MM.1S (cell line): ENCODE data around the gene FAM187B.

Experiments used
- DNase-seq: peaks from one replicate; pipeline ENCODE4 v3.0.0-alpha.2; 2015
- H2AFZ ChIP-seq: fragments of 300-600 bp; sonication (generic); 2 replicates; pipeline ENCODE4 v1.6.0; 2016; ENCODE audit warnings: antibody characterized with exemption, low read length
- H3F3A ChIP-seq: fragments of 300-600 bp; sonication (generic); 2 replicates; pipeline ENCODE4 v1.6.1; 2016; ENCODE audit warnings: mild to moderate bottlenecking, antibody characterized with exemption, low read length, moderate library complexity, mixed read lengths; ENCODE audit not compliant: insufficient read depth
- H3K27ac ChIP-seq: fragments of 300-600 bp; sonication (generic); 2 replicates; pipeline ENCODE4 v1.5.1; 2016; ENCODE audit warnings: mild to moderate bottlenecking, low read length
- H3K27me3 ChIP-seq: fragments of 300-600 bp; sonication (generic); replicated peaks from 2 replicates; pipeline ENCODE4 v1.6.0; 2016; ENCODE audit warnings: low read length; ENCODE audit not compliant: insufficient read depth
- H3K36me3 ChIP-seq: fragments of 300-600 bp; sonication (generic); replicated peaks from 2 replicates; pipeline ENCODE4 v1.6.1; 2016; ENCODE audit warnings: mild to moderate bottlenecking, low read length, mixed read lengths; ENCODE audit not compliant: insufficient read depth
- H3K4me1 ChIP-seq: fragments of 300-600 bp; sonication (generic); 2 replicates; pipeline ENCODE4 v1.6.1; 2016; ENCODE audit warnings: low read length, mixed read lengths
- H3K4me2 ChIP-seq: fragments of 300-600 bp; sonication (generic); 2 replicates; pipeline ENCODE4 v1.6.0; 2016; ENCODE audit warnings: low read depth, low read length
- H3K4me3 ChIP-seq: fragments of 300-600 bp; sonication (generic); 2 replicates; pipeline ENCODE4 v1.5.1; 2016; ENCODE audit warnings: low read length, mixed read lengths
- H3K79me2 ChIP-seq: fragments of 300-600 bp; sonication (generic); 2 replicates; pipeline ENCODE4 v1.6.1; 2016; ENCODE audit warnings: mixed run types, low read length, mixed read lengths
- H3K9ac ChIP-seq: fragments of 300-600 bp; sonication (generic); 2 replicates; pipeline ENCODE4 v1.6.1; 2016; ENCODE audit warnings: low read length, mixed read lengths
- H3K9me2 ChIP-seq: fragments of 300-600 bp; sonication (generic); replicated peaks from 2 replicates; pipeline ENCODE4 v1.6.1; 2016; ENCODE audit warnings: mild to moderate bottlenecking, low read length, mixed read lengths; ENCODE audit not compliant: insufficient read depth
- H3K9me3 ChIP-seq: fragments of 300-600 bp; sonication (generic); replicated peaks from 2 replicates; pipeline ENCODE4 v1.6.1; 2016; ENCODE audit warnings: mild to moderate bottlenecking, low read length, mixed read lengths; ENCODE audit not compliant: insufficient read depth
- H4K20me1 ChIP-seq: fragments of 300-600 bp; sonication (generic); 2 replicates; pipeline ENCODE4 v1.6.1; 2016; ENCODE audit warnings: mild to moderate bottlenecking, low read length, moderate library complexity, mixed read lengths; ENCODE audit not compliant: insufficient read depth
- EZH2 ChIP-seq: fragments of 300-600 bp; sonication (generic); optimal IDR thresholded peaks from 2 replicates; pipeline ENCODE3; 2017; ENCODE audit warnings: low read depth, mild to moderate bottlenecking, antibody characterized with exemption, low read length, mixed read lengths
- EZH2phosphoT487 ChIP-seq: fragments of 300-600 bp; sonication (generic); IDR thresholded peaks from 2 replicates; pipeline ENCODE4 v1.6.1; 2018; ENCODE audit warnings: antibody characterized with exemption, low read length
- TF ChIP-seq, protein P1 (sequence below): fragments of 300-600 bp; sonication (generic); IDR thresholded peaks from 2 replicates; pipeline ENCODE4 v1.5.1; 2016; ENCODE audit warnings: antibody characterized with exemption, low read length, mixed read lengths

The FAM187B gene

DNA sequence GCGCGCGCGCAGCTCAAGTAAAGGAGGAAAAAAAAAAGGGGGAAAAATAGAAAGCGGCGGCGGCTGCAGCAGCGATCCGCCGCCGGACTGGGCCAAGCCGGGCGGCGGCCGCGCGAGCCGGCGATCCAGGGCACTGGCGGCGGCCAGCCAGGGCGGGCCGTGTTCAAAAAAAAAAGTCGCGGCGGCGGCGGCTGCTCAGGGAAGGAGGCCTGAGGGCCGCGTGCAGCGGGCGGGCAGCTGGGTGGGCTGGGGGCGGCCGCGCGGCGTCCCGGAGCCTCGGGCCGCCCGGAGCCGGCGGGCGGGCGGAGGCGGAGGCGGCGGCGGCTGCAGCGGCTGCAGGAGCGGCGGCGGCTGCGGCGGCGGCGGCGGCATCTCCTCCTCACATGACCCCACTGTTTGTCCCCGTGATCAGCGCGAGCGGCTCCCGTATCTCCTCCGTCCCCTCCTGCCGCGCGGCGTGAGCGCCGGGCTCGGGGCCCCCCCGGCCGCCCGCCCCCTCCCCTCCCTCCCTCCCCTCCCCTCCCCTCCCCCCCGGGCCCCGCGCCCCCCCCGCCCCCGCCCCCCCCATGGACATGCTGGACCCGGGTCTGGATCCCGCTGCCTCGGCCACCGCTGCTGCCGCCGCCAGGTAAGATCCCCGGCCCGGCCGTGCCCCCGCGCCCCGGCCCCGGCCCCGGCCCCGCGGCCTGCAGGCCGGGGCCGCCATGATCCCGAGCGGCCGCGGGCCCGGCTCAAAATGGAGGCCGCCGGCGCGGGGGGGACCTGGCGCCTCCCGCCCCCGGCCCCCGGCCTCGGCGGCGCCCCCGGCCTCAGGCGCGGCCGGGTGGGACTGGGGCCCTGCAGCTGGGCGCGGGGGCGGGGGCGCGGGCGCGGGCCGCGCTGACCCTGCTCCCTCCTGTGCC is 40.2 kb upstream of the FAM187B start, which contains the start of gene USF2:
TSS of gene USF2 (plus strand) at position 427 of the 902 bp plus-strand sequence. CDS start at position 567, 140 bp downstream.
- Histone ChIP-seq H3K9ac (peak within 1 kb of the TSS; percentile 73), H3K9me3 (no peaks in the 10 kb centered on the region), H3F3A (peaks cover 10% of the 10 kb centered on the region), H4K20me1 (no peaks in the 10 kb centered on the region), H3K4me2 (peak within 1 kb of the TSS; percentile 93), H3K9me2 (no peaks in the 10 kb centered on the region), H3K36me3 (0 out of 2 replicates have a peak, but pooled peaks cover 2% of the 10 kb centered on the region), H3K4me3 (peak within 1 kb of the TSS; percentile 73), H3K27me3 (no peaks in the 10 kb centered on the region), H2AFZ (peak within 1 kb of the TSS; percentile 40), H3K4me1 (no peaks in the 10 kb centered on the region), H3K79me2 (peaks cover 33% of the 10 kb centered on the region), H3K27ac (peak within 1 kb of the TSS; percentile 45; the same call in 1 of the 2 replicates)
- TF ChIP-seq EZH2phosphoT487 = no peak
- TF ChIP-seq EZH2 = no peak
- DNase-seq = peak; percentile 73

DNA sequence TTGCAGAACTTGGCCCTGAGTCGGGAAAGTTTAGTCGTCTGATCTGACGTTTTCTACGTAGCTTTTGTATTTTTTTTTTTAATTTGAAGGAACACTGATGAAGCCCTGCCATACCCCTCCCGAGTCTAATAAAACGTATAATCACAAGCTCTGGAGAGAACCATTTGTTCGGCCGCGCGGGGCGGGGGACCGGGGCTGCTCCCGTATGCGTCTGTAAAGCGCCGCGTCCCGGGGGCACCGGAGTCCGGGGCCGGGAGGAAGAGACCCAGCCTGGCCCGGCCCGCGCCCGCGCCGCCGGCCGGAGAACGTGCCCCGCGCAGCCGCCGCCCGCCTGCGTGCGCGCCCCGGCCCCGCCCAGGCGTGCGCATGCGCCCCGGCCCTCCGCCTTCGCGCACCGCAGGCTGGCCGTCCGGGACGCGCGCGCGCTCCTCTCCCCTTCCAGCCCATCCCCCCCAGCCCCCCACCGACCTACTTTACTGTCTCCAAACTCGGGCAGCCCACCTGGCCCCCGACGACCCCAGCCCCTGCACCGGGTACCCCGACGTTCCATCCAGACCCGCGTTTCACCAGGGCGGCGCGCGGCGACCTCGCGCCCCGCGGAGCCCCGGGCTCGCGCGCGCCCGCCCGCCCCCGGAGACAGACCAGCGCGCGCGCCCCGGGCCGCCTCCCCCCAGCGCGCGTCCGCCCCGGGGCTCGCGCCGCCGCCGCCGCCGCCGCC is 39.4 kb upstream of the FAM187B start:
- Histone ChIP-seq H3K4me2 (peak overlapping the region; percentile 93), H3K27me3 (no peaks in the 10 kb centered on the region), H3K4me3 (peak overlapping the region; percentile 73), H3K36me3 (0 out of 2 replicates have a peak, but pooled peaks cover 2% of the 10 kb centered on the region), H3K79me2 (peaks cover 33% of the 10 kb centered on the region), H3F3A (peaks cover 10% of the 10 kb centered on the region), H2AFZ (peak overlapping the region; percentile 40), H3K9me2 (no peaks in the 10 kb centered on the region), H3K4me1 (no peaks in the 10 kb centered on the region), H3K9me3 (no peaks in the 10 kb centered on the region), H4K20me1 (no peaks in the 10 kb centered on the region), H3K9ac (peak overlapping the region; percentile 73), H3K27ac (peak overlapping the region; percentile 45; the same call in 1 of the 2 replicates)
- TF ChIP-seq EZH2phosphoT487 (no peak), EZH2 (no peak)
- TF ChIP-seq, protein P1, sequence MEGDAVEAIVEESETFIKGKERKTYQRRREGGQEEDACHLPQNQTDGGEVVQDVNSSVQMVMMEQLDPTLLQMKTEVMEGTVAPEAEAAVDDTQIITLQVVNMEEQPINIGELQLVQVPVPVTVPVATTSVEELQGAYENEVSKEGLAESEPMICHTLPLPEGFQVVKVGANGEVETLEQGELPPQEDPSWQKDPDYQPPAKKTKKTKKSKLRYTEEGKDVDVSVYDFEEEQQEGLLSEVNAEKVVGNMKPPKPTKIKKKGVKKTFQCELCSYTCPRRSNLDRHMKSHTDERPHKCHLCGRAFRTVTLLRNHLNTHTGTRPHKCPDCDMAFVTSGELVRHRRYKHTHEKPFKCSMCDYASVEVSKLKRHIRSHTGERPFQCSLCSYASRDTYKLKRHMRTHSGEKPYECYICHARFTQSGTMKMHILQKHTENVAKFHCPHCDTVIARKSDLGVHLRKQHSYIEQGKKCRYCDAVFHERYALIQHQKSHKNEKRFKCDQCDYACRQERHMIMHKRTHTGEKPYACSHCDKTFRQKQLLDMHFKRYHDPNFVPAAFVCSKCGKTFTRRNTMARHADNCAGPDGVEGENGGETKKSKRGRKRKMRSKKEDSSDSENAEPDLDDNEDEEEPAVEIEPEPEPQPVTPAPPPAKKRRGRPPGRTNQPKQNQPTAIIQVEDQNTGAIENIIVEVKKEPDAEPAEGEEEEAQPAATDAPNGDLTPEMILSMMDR = no peak
- DNase-seq = peak; percentile 83

- Histone ChIP-seq H2AFZ (peak overlapping the region; percentile 40), H3K36me3 (0 out of 2 replicates have a peak, but pooled peaks cover 2% of the 10 kb centered on the region), H3K9me3 (no peaks in the 10 kb centered on the region), H3K9me2 (no peaks in the 10 kb centered on the region), H3K4me3 (peak overlapping the region; percentile 73), H4K20me1 (no peaks in the 10 kb centered on the region), H3K27ac (peak overlapping the region; percentile 45; the same call in 1 of the 2 replicates), H3K79me2 (peaks cover 33% of the 10 kb centered on the region), H3K9ac (peak overlapping the region; percentile 73), H3K27me3 (no peaks in the 10 kb centered on the region), H3K4me1 (no peaks in the 10 kb centered on the region), H3F3A (peaks cover 10% of the 10 kb centered on the region), H3K4me2 (peak overlapping the region; percentile 93)
- no peak for TF ChIP-seq EZH2phosphoT487
- TF ChIP-seq, protein P1 = no peak
- no peak for TF ChIP-seq EZH2
- peak; percentile 37 for DNase-seq
These were observed 38.8 kb upstream of the FAM187B start for GRCh38 chr19:35267353-35267817.
